ENCODE data around the gene OR10J1. TPM values are rescaled to one million over a fixed set of nuclear protein-coding genes. Genes with fewer than 3 reads are reported as not detected.

The OR10J1 gene
- total and polyA plus RNA-seq, 2 of the 8 experiments (the other 6 are each of a cell fraction or from before 2014, with no cell fraction given): not detected

DNA sequence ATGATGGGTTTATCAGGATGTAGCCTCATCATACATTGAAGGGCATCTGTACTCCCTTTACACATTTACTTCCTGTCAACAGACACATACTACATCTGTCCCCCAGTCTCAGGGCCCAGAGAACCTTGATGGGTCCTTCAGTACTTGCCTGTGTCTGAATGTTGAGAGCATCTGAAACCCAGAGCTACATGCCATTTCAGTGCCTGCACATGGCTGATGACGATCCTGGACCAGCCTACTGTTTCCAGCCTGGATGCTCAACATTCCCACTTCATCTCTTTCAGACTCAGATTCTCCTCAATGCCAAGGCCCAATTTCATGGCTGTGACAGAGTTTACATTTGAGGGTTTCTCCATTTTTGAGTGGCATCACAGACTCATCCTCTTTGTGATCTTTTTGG, 7.6 kb upstream of the OR10J1 start, which contains the start of gene OR10J4 (continued):
- TF ChIP-seq SAP30 (IDR thresholded peaks at IDR 0.05; ENCODE audit: insufficient read depth, insufficient replicate concordance, low read length) (no peak), KDM4A (IDR thresholded peaks at IDR 0.05; ENCODE audit: low read depth, low read length, severe bottlenecking) (no peak), SP4 (IDR thresholded peaks at IDR 0.05; ENCODE audit: low read length) (no peak)
